Natural killer cell (primary cell): ENCODE data around the gene UBE4B. TPM values are rescaled to one million over a fixed set of nuclear protein-coding genes. Genes with fewer than 3 reads are reported as not detected.

ENCODE experiments used
- ATAC-seq, 3 donors: fragments of 150-1000 bp in 2 of 3; fragments of 200-7000 bp in 1 of 3; cut with Tn5 transposase; 1 replicate in 1 of 3; 2 replicates in 2 of 3; pipeline ENCODE4 v1.10.0; 2021; ENCODE audit warnings: mild to moderate bottlenecking in 2 of 3, moderate library complexity in 2 of 3
- DNase-seq, 2 donors: peaks; one replicate each; pipeline versions ENCODE4 v3.0.0 to v3.0.0-alpha.2; 2013 to 2021; ENCODE audit warnings: mixed read lengths in 1 of 2
- H3K27ac ChIP-seq: one replicate; pipeline ENCODE4 v1.5.1; 2013; ENCODE audit warnings: mild to moderate bottlenecking, low read length
- H3K27me3 ChIP-seq: one replicate; pipeline ENCODE4 v1.6.1; 2013; ENCODE audit warnings: low read length; ENCODE audit not compliant: control insufficient read depth, insufficient read depth
- H3K36me3 ChIP-seq: one replicate; pipeline ENCODE4 v1.6.1; 2013; ENCODE audit warnings: low read length; ENCODE audit not compliant: control insufficient read depth, insufficient read depth
- H3K4me1 ChIP-seq: one replicate; pipeline ENCODE4 v1.6.1; 2013; ENCODE audit warnings: low read length; ENCODE audit not compliant: control insufficient read depth, insufficient read depth
- H3K4me3 ChIP-seq: one replicate; pipeline ENCODE4 v1.5.1; 2013; ENCODE audit warnings: low read length
- H3K9me3 ChIP-seq: one replicate; pipeline ENCODE4 v1.6.1; 2013; ENCODE audit warnings: low read length; ENCODE audit not compliant: control insufficient read depth, insufficient read depth
- H3K27ac Mint-ChIP-seq, 2 donors: one replicate each; pipeline ENCODE4 v1.8.0; 2022; ENCODE audit warnings: mild to moderate bottlenecking in 2 of 2, mixed read lengths in 2 of 2, moderate library complexity in 1 of 2
- H3K27me3 Mint-ChIP-seq, 2 donors: one replicate each; pipeline ENCODE4 v1.8.0; 2022; ENCODE audit warnings: low read depth in 2 of 2, mixed read lengths in 2 of 2
- H3K36me3 Mint-ChIP-seq: one replicate; pipeline ENCODE4 v1.8.0; 2022; ENCODE audit warnings: mixed read lengths
- H3K4me1 Mint-ChIP-seq, 2 donors: one replicate each; pipeline ENCODE4 v1.8.0; 2022; ENCODE audit warnings: mixed read lengths in 2 of 2
- H3K4me3 Mint-ChIP-seq: one replicate; pipeline ENCODE4 v1.8.0; 2022; ENCODE audit warnings: mild to moderate bottlenecking, moderate library complexity, mixed read lengths
- H3K9me3 Mint-ChIP-seq, 2 donors: one replicate each; pipeline ENCODE4 v1.8.0; 2022; ENCODE audit warnings: mixed read lengths in 2 of 2
- WGBS: methylation state at CpG from one replicate; pipeline ENCODE4 v1.1.7; 2013; ENCODE audit warnings: missing lambda C conversion rate; ENCODE audit not compliant: insufficient coverage; 5-methylcytosine and 5-hydroxymethylcytosine counted together
- intact Hi-C: fragments of 100-400 bp; cut with micrococcal nuclease; formaldehyde crosslinking; loops from one replicate; pipeline ENCODE4 v1.14.2; 2022
- total RNA-seq, 4 donors: library from RNA; stranded (reverse); fragments of 120-200 nt in 1 of 4; gene quantifications; one replicate each; pipeline versions ENCODE4 v1.2.3 to v1.2.4, GENCODE V29; 2013 to 2022
- TF ChIP-seq, protein P1 (sequence below): fragments of 200-600 bp; IDR thresholded peaks from one replicate; pipeline ENCODE4 v1.8.0; 2022; ENCODE audit warnings: antibody characterized with exemption

UBE4B gene
- total RNA-seq, 3 donors from 2014 or later (not counting 1 experiment from before 2014, with no cell fraction given) = 37.0 to 48.0 (median 41.4) TPM

DNA sequence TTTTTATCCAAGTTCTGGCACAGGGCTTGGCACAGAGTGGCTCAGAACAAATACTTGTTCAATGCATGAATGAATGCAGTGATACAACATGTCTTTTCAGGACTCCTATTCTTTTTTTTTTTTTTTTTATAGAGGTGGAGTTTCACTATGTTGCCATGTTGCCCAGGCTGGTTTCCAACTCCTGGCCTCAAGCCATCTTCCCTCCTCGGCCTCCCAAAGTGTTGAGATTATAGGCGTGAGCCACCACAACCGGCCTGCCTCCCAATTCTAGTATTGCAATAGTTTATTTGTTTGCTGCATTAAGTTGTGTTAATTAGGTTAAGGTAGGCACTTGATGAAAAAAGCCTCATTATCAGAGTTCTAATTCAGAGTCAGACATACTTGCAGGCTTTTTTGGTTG is 17.9 kb downstream of the UBE4B start:
- DNase-seq (no peak), ATAC-seq (no peak)
- no peak overlapping the region for H3K4me3 Mint-ChIP-seq
- Histone ChIP-seq H3K27me3 (no peaks in the 10 kb centered on the region), H3K4me1 (no peaks in the 10 kb centered on the region), H3K36me3 (peaks cover 12% of the 10 kb centered on the region), H3K4me3 (no peak overlapping the region), H3K27ac (no peak overlapping the region), H3K9me3 (no peaks in the 10 kb centered on the region)
- H3K4me1 Mint-ChIP-seq = peaks cover 25 to 29% of the 10 kb centered on the region in 2 donors
- H3K36me3 Mint-ChIP-seq = no peaks in the 10 kb centered on the region
- no peaks in the 10 kb centered on the region for H3K27me3 Mint-ChIP-seq
- TF ChIP-seq, protein P1, sequence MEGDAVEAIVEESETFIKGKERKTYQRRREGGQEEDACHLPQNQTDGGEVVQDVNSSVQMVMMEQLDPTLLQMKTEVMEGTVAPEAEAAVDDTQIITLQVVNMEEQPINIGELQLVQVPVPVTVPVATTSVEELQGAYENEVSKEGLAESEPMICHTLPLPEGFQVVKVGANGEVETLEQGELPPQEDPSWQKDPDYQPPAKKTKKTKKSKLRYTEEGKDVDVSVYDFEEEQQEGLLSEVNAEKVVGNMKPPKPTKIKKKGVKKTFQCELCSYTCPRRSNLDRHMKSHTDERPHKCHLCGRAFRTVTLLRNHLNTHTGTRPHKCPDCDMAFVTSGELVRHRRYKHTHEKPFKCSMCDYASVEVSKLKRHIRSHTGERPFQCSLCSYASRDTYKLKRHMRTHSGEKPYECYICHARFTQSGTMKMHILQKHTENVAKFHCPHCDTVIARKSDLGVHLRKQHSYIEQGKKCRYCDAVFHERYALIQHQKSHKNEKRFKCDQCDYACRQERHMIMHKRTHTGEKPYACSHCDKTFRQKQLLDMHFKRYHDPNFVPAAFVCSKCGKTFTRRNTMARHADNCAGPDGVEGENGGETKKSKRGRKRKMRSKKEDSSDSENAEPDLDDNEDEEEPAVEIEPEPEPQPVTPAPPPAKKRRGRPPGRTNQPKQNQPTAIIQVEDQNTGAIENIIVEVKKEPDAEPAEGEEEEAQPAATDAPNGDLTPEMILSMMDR = no peak
- 100% methylated on average over 3 of the region's 3 CpGs for WGBS
- intact Hi-C loops = no loop called here
- H3K9me3 Mint-ChIP-seq = no peaks in the 10 kb centered on the region
- H3K27ac Mint-ChIP-seq = no peak overlapping the region

DNA sequence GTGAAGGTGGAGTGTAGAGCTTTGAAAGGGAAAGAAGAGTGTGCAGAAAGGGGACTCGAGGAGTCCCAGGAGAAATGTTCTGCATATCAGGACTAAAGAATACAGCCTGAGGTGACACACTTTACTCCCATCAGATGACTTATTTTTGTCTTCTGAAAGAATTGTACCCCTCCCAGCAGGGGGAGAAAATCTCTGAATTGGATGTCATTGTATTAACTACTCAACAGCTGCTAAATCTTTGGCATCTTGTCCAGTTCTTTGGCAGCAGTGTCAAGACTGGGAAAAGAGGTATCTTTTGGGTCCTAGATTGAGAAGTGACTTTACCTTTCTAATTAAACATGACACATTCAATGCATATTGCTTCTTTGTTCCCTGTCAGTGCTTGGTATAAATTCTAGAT is 18.9 kb downstream of the UBE4B start:
- Histone ChIP-seq H3K9me3 (no peaks in the 10 kb centered on the region), H3K27ac (no peak overlapping the region), H3K4me1 (no peaks in the 10 kb centered on the region), H3K4me3 (no peak overlapping the region), H3K36me3 (peaks cover 12% of the 10 kb centered on the region), H3K27me3 (no peaks in the 10 kb centered on the region)
- peaks cover 18 to 19% of the 10 kb centered on the region in 2 donors for H3K4me1 Mint-ChIP-seq
- H3K4me3 Mint-ChIP-seq = no peak overlapping the region
- DNase-seq (no peak), ATAC-seq (no peak)
- TF ChIP-seq, protein P1 = no peak
- H3K27ac Mint-ChIP-seq = no peak overlapping the region
- H3K9me3 Mint-ChIP-seq = no peaks in the 10 kb centered on the region
- H3K36me3 Mint-ChIP-seq = no peaks in the 10 kb centered on the region
- no peaks in the 10 kb centered on the region for H3K27me3 Mint-ChIP-seq
- intact Hi-C loops = no loop called here
- 100% methylated on average over 1 of the region's 1 CpG for WGBS

DNA sequence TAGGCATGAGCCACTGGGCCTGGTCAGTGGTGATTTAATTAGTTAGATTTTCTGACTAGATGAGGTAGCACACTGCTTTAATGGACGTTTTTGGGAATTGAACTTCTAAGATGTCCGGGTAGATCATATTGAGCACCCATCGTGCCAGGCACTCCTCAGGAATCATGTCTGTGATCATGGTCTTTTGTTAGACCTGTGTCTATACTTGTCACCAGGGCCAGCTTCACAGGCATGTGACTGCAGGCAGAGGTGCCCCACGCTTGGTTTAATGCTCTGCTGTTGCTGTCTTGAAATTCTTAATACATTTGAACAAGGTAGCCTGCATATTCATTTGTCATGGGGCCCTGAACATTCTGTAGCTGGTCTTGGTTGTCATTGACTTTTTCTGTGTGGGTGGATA is 19.6 kb downstream of the UBE4B start:
- Mint-ChIP-seq H3K36me3 (no peaks in the 10 kb centered on the region), H3K4me3 (no peak overlapping the region), H3K27me3 (no peaks in the 10 kb centered on the region), H3K9me3 (no peaks in the 10 kb centered on the region), H3K4me1 (peaks cover 12 to 13% of the 10 kb centered on the region in 2 donors), H3K27ac (no peak overlapping the region)
- ATAC-seq (no peak), DNase-seq (no peak)
- Histone ChIP-seq H3K4me1 (no peaks in the 10 kb centered on the region), H3K36me3 (peaks cover 12% of the 10 kb centered on the region), H3K27ac (no peak overlapping the region), H3K27me3 (no peaks in the 10 kb centered on the region), H3K4me3 (no peak overlapping the region), H3K9me3 (no peaks in the 10 kb centered on the region)
- WGBS = 91% methylated on average over 4 of the region's 4 CpGs
- TF ChIP-seq, protein P1 = no peak
- intact Hi-C loops = no loop called here

DNA sequence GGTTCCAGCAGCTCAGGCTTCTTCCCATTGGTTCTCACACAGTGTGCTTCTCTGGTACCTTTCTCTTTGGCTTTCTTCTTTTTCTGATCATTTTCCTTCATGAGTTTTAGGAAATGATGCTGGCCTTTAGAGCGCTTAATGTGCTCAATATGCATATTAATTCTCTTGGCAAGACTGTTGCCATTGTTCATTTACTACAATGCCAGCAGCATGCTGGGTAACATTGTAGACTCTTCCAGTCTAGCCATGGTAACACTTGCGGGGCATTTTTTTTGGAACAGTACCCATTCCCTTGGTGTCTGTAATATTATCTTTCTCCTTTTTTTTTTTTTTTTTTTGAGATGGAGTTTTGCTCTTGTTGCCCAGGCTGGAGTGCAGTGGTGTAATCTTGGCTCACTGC is 21.7 kb downstream of the UBE4B start:
- H3K27ac ChIP-seq = no peak overlapping the region
- Mint-ChIP-seq H3K4me1 (peaks cover 6 to 13% of the 10 kb centered on the region in 2 donors), H3K27me3 (no peaks in the 10 kb centered on the region), H3K9me3 (no peaks in the 10 kb centered on the region), H3K4me3 (no peak overlapping the region), H3K36me3 (no peaks in the 10 kb centered on the region), H3K27ac (no peak overlapping the region)
- H3K9me3 ChIP-seq = no peaks in the 10 kb centered on the region
- peaks cover 5% of the 10 kb centered on the region for H3K36me3 ChIP-seq
- H3K27me3 ChIP-seq = no peaks in the 10 kb centered on the region
- no peak overlapping the region for H3K4me3 ChIP-seq
- no peak for DNase-seq
- TF ChIP-seq, protein P1 = no peak
- no peak for ATAC-seq
- intact Hi-C loops = no loop called here
- 94% methylated on average over 1 of the region's 2 CpGs for WGBS
- no peaks in the 10 kb centered on the region for H3K4me1 ChIP-seq
